Muscle layer of colon (tissue), 2 donors: Measurements from ENCODE around the gene SHROOM1.

Experiments
- H3K27ac ChIP-seq: one replicate; pipeline ENCODE4 v1.7.0; 2013; ENCODE audit warnings: low read depth, mild to moderate bottlenecking, low read length, moderate library complexity
- H3K27me3 ChIP-seq, 2 donors: one replicate each; pipeline ENCODE4 v1.7.0; 2013; ENCODE audit warnings: low read length in 2 of 2, mild to moderate bottlenecking in 2 of 2; ENCODE audit not compliant: insufficient read depth in 2 of 2, control insufficient read depth in 1 of 2
- H3K36me3 ChIP-seq: one replicate; pipeline ENCODE4 v1.7.0; 2013; ENCODE audit warnings: mild to moderate bottlenecking, low read length; ENCODE audit not compliant: insufficient read depth
- H3K4me1 ChIP-seq: one replicate; pipeline ENCODE4 v1.7.0; 2013; ENCODE audit warnings: mild to moderate bottlenecking, low read length; ENCODE audit not compliant: insufficient read depth
- H3K4me3 ChIP-seq, 2 donors: one replicate each; pipeline ENCODE4 v1.7.0; 2013; ENCODE audit warnings: low read length in 2 of 2, low read depth in 1 of 2, mild to moderate bottlenecking in 1 of 2, moderate library complexity in 1 of 2
- H3K9ac ChIP-seq: one replicate; pipeline ENCODE4 v1.7.0; 2013; ENCODE audit warnings: low read length
- H3K9me3 ChIP-seq: one replicate; pipeline ENCODE4 v1.7.0; 2013; ENCODE audit warnings: mild to moderate bottlenecking, low read length
- donor health status: abdominal sarcoma.
- donor health status: Adenocarcinoma of cecum.

Gene SHROOM1

DNA sequence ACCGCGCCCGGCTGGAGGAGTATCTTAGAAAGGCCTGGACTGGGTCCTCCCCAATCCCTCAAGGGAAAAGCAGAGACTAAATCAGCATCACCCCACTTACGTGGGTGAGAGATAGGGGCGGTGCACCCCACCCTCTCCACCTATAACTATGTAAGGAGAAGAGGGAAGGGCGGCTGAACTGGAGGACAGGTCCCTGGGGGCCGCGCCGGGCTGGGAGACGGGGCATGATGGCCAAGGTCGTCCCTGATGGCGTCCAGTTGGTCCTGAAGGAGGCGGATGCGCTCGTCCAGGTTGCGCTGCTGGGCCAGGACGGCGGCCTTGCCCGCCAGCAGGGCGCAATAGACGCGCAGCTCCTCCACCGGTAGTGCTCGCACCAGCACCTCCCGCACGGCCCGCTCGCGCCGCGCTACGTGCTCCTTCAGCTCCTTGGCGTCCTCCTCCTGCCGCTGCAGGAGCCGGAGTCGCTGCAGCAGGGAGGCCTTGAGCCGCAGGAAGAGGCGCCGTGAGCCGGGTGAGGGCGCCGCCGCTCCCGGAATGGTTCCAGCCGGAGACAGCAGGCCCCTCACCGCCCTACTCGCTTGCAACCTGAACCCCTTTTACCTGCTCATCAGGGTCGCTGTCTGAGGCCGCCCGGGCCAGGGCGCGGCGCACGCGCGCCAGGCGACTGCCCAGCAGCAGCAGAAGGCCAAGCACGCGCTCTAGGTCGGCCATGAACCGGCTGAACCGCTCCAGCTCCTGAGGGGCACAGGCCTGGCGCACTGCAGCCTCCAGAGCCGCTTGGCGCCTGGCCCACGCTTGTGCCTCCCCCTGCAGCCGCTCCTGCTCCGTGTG lies 7.6 kb downstream of the SHROOM1 start:
- H3K9ac ChIP-seq, result no peak overlapping the region

GRCh38 chr5:132821791-132822190 lies 8.7 kb downstream of the SHROOM1 start:
- peaks cover 5 to 26% of the 10 kb centered on the region in 2 donors for H3K27me3 ChIP-seq
- H3K9ac ChIP-seq, result no peak overlapping the region
- H3K4me3 ChIP-seq, result no peak overlapping the region
- no peak overlapping the region for H3K27ac ChIP-seq
- H3K36me3 ChIP-seq, result no peaks in the 10 kb centered on the region
- H3K4me1 ChIP-seq, result peaks cover 10% of the 10 kb centered on the region
- H3K9me3 ChIP-seq, result no peaks in the 10 kb centered on the region

More for the DNA sequence above, 7.6 kb downstream of the SHROOM1 start:
- Histone ChIP-seq H3K4me1 (peaks cover 10% of the 10 kb centered on the region), H3K4me3 (no peak overlapping the region), H3K27me3 (peaks cover 5 to 27% of the 10 kb centered on the region in 2 donors), H3K27ac (no peak overlapping the region), H3K9me3 (no peaks in the 10 kb centered on the region), H3K36me3 (no peaks in the 10 kb centered on the region)

GRCh38 chr5:132821350-132821749 lies 9.1 kb downstream of the SHROOM1 start:
- Histone ChIP-seq H3K9me3 (no peaks in the 10 kb centered on the region), H3K36me3 (no peaks in the 10 kb centered on the region), H3K4me3 (no peak overlapping the region), H3K27ac (no peak overlapping the region), H3K4me1 (peaks cover 10% of the 10 kb centered on the region), H3K27me3 (peaks cover 5 to 21% of the 10 kb centered on the region in 2 donors), H3K9ac (no peak overlapping the region)

GRCh38 chr5:132820162-132820754 lies 10.2 kb downstream of the SHROOM1 start:
- peaks cover 10% of the 10 kb centered on the region for H3K4me1 ChIP-seq
- no peaks in the 10 kb centered on the region for H3K36me3 ChIP-seq
- H3K9ac ChIP-seq, result no peak overlapping the region
- peaks cover 5 to 16% of the 10 kb centered on the region in 2 donors for H3K27me3 ChIP-seq
- H3K27ac ChIP-seq, result no peak overlapping the region
- H3K9me3 ChIP-seq, result no peaks in the 10 kb centered on the region
- H3K4me3 ChIP-seq, result peak overlapping the region in 1 of 2 donors; percentile 32

GRCh38 chr5:132819468-132819867 lies 11.0 kb downstream of the SHROOM1 start:
- no peaks in the 10 kb centered on the region for H3K9me3 ChIP-seq
- H3K4me3 ChIP-seq, result no peak overlapping the region
- H3K36me3 ChIP-seq, result no peaks in the 10 kb centered on the region
- peaks cover 5 to 22% of the 10 kb centered on the region in 2 donors for H3K27me3 ChIP-seq
- no peak overlapping the region for H3K9ac ChIP-seq
- peaks cover 10% of the 10 kb centered on the region for H3K4me1 ChIP-seq
- H3K27ac ChIP-seq, result no peak overlapping the region

DNA sequence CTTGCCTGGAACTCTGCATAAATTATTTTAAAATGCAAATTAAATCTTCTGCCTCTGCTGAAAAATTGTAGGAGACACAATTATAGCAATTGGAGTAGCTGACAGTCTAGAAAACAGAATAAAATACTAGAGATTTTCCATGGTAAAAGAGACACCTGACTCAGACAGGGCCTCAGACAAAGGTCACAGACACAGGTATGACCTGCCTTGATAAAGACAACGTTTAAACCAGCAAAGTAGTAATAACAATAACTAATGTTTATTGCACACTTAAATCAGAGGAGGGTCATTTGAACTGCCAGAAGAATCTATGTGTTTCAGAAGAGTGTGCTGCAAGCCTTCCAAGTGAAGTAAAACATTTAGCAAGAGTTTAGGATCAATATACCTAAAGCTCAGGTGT lies 13.4 kb downstream of the SHROOM1 start:
- Histone ChIP-seq H3K9ac (no peak overlapping the region), H3K9me3 (no peaks in the 10 kb centered on the region), H3K4me1 (peaks cover 10% of the 10 kb centered on the region), H3K4me3 (no peak overlapping the region), H3K36me3 (no peaks in the 10 kb centered on the region), H3K27me3 (peaks cover 15 to 36% of the 10 kb centered on the region in 2 donors), H3K27ac (no peak overlapping the region)

DNA sequence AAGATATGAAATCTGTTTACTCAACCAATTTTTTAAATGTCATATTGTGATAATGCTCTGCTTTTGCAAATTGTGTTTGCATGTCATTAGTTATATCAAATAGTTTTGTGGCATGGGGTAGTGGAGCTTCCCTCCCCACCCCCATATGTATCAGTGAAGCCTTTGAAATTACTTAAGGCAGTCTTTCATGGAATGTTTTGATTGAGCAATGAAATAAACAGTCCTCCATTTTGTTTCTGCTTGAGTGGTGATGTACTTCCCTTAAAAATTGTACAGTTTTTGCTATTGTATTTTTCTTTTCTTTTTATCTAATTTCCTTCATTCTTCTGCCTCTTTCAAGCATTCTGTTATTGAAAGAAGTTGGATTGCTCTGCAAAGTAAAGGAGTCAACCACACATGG lies 13.9 kb downstream of the SHROOM1 start:
- Histone ChIP-seq H3K4me1 (peaks cover 7% of the 10 kb centered on the region), H3K27me3 (peaks cover 20 to 41% of the 10 kb centered on the region in 2 donors), H3K4me3 (no peak overlapping the region), H3K36me3 (no peaks in the 10 kb centered on the region), H3K9ac (no peak overlapping the region), H3K9me3 (no peaks in the 10 kb centered on the region), H3K27ac (no peak overlapping the region)

- no peaks in the 10 kb centered on the region for H3K9me3 ChIP-seq
- no peaks in the 10 kb centered on the region for H3K36me3 ChIP-seq
- H3K4me1 ChIP-seq, result peaks cover 7% of the 10 kb centered on the region
- peaks cover 22 to 46% of the 10 kb centered on the region in 2 donors for H3K27me3 ChIP-seq
- H3K27ac ChIP-seq, result no peak overlapping the region
- no peak overlapping the region for H3K4me3 ChIP-seq
- H3K9ac ChIP-seq, result no peak overlapping the region
These were observed 14.4 kb downstream of the SHROOM1 start for GRCh38 chr5:132816083-132816482.

DNA sequence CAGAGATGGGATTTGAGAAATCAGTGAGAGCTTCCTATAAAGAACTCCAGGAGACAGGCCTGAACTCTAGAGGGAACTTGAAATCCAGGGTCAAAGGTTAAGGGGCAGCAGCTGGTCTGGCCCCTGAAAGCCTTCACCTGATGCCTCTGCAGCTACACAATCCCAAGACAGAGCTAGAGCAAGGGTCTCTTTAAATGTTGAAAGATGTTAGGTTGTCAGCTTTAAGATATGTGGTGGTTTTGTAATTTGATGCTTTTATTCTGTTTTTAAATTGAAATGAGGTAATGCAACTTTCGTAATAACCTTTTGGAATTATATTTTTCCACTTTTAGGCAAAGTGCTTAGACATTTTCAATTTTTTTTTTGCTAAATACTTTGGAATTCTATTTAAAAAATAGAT lies 15.0 kb downstream of the SHROOM1 start:
- Histone ChIP-seq H3K27ac (no peak overlapping the region), H3K4me3 (no peak overlapping the region), H3K27me3 (peaks cover 20 to 48% of the 10 kb centered on the region in 2 donors), H3K36me3 (no peaks in the 10 kb centered on the region), H3K9ac (no peak overlapping the region), H3K4me1 (peaks cover 7% of the 10 kb centered on the region), H3K9me3 (no peaks in the 10 kb centered on the region)

GRCh38 chr5:132814503-132815294 lies 15.7 kb downstream of the SHROOM1 start:
- no peaks in the 10 kb centered on the region for H3K36me3 ChIP-seq
- no peak overlapping the region for H3K9ac ChIP-seq
- H3K4me1 ChIP-seq, result no peaks in the 10 kb centered on the region
- H3K27ac ChIP-seq, result no peak overlapping the region
- no peak overlapping the region for H3K4me3 ChIP-seq
- H3K27me3 ChIP-seq, result peaks cover 20 to 43% of the 10 kb centered on the region in 2 donors
- H3K9me3 ChIP-seq, result no peaks in the 10 kb centered on the region
